HG03571 (cell line): ENCODE measurements around the gene NT5C2.
"Not testable (repeated sequence)": the region's sequence is repeated elsewhere in the genome, so short reads cannot be mapped to it uniquely, and the experiment has no call there.

Experiments used
- ATAC-seq: cut with Tn5 transposase; IDR thresholded peaks from one replicate; pipeline ENCODE4 v1.9.1; 2021; ENCODE audit not compliant: unreplicated experiment

The NT5C2 gene

DNA sequence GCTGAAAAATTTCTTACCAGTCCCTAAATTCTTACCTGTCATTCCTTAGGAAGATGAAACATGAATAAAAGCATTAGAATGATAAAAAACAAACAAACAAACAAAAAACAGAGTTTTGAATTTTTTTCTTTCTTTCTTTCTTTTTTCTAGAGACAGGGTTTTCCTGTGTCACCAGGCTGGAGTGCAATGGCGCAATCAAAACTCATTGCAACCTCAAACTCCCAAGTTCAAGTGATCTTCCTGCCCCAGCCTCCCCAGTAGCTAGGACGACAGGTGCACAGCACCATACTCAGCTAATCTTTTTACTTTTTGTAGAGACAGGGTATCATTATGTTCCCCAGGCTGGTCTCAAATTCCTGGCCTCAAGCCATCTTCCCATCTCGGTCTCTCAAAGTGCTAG lies 26.5 kb downstream of the NT5C2 start:
- ATAC-seq = no peak

- not testable (repeated sequence) for ATAC-seq
Measured at GRCh38 chr10:103163766-103164403, 29.2 kb downstream of the NT5C2 start.

DNA sequence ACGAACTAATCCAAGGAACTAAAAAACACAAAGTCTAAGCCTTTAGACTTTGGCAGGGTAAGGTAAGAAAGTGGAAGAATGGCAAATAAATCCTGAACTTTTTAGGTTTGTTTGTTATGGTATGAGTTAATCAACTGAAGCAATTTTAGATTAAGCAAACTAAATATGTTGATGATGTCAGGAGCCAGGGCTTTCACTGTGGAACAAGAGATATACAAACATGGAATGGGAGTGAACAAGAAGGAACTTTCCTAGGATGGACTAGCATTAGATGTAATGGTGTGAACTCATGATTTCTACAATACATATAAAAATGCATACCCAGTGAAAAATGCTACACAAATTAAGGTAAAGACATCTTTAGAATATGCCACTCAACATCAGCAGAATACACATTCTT lies 35.8 kb downstream of the NT5C2 start:
- ATAC-seq = no peak

DNA sequence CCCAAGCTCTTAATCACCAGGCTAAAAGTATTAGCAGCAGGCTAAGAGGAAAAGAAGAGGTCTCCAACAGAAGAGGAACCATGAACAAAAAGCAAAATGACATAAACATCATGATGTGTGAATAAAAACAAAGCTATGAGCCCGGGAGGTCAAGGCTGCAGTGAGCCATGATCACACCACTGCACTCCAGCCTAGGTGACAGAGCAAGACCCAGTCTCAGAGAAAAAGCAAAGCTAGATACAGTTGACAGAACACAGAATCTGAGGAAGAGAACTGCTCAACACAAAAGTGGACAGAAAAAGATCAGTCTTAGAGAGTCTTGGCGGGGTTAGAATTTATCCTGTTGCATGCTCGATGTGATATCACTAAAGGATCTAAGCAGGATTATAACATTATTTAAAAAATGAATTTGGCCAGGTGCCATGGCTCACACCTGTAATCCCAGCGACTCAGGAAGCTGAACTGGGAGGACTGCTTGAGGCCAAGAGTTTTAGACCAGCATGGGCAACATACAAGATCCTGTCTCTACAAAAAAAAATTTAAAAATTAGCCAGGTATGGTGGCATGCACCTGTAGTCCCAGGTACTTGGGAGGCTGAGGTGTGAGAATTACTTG lies 37.5 kb downstream of the NT5C2 start:
- ATAC-seq = no peak

DNA sequence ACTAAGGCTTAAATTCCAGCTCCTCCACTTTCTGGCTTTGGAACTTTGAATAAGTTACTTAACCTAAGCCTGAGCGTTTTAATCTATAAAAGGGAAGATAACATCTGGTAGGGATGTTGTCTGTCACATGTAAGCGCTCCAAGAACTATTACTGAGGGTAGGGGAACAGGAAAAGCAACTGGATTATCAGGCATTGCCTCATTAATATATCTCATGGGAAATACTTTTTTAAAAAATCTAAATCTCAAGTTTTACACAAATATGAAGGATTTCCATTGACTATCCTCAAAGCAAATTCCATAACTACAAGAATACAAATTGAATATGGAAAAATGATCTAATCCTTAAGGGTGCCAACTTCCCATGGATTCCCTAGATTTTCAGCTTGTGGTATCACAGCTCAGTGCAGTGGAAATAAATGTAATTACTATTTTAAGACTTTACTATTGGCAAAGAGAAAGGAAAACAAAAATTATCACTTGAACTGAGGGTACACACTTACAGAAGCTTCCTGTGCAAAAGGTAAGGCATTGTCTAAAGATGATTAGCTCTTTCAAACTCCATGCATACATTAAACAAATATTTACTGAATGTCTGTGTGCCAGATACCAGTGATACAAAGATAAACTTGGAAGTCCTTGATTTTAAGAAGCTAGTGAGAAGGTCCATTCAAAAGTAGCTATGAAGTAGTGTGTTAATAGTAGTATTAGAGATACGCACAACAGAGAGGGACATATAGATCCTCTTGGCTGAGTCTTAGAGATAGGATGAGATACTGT lies 38.4 kb downstream of the NT5C2 start:
- ATAC-seq = no peak

- no peak for ATAC-seq
Measured at GRCh38 chr10:103153302-103154197, 39.5 kb downstream of the NT5C2 start.

DNA sequence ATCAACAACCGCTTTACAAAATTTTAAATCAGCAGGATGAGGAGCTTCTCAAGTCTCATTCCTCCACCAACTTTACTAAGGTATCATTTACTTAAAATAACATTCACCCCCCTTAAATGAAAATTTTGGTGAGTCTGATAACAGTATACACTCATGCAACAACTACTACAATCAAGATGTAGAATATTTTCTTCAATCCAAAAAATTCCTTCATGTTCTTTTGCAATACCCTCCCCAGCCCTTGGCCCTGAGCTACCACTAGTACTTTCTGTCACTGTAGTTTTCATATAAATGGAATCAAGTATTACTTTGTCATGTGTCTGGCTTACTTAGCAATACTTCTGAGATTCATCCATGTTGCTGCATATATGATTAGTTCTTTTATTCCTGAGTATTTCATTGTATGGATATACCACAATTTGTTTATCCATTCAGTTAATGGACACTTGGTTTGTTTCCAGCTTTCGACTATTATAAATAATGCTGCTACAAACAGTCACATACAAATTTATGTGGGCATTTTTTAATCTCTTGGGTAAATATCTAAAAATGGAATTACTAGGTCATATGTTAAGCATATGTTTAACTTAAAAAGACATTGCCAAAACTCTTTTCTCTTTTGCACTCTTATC lies 43.0 kb downstream of the NT5C2 start:
- ATAC-seq = no peak

DNA sequence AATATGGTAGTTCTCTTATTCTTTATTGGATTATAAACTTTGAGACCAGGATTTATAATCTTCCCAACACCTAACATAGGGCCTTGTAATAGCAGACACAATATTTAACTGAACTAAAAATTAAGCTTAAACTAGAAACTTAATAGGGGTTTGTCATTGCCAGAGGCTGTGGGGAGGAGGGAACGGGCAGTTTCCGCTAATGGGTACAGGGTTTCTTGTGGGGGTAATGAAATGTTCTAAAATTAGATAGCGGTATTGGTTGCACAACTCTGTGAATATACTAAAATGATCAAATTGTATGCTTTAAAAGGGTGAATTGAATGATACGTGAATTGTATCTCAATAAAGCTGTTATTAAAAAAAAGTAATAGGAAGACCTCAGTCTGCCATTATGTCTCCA lies 45.4 kb downstream of the NT5C2 start:
- ATAC-seq = no peak

DNA sequence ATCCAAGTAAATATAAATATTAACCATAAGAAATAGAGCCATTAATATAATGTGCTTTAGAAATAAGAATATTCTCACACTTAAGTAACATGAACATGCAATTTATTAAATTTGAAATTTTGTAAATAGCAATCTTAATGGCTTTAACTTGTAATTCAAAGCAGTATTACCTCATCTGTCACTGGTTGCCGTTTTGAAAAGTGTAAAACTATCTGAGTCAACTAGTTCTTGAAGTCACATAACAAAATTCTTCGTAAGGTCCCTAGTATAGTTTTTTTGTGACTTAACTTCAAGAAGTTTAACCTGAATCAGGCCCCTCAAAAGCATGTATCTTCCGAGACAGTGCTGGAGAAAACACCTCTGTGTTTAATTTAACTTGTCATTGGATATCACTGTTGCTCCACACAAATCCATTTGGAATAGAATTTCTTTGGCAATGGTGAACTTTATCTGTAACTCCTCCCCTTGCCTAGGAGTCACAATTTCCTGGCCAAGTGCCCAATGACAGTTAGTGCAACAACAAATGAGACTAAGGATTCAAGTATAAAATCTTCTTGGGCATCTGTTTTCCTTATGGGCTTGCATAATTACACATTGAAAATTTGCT lies 47.1 kb downstream of the NT5C2 start:
- no peak for ATAC-seq

- ATAC-seq = no peak
Measured at GRCh38 chr10:103145046-103145445, 48.0 kb downstream of the NT5C2 start.

GRCh38 chr10:103144041-103144440 lies 49.0 kb downstream of the NT5C2 start:
- no peak for ATAC-seq

GRCh38 chr10:103143641-103144040 lies 49.4 kb downstream of the NT5C2 start:
- ATAC-seq = not testable (repeated sequence)

- no peak for ATAC-seq
Measured at GRCh38 chr10:103141950-103142349, 51.1 kb downstream of the NT5C2 start.

DNA sequence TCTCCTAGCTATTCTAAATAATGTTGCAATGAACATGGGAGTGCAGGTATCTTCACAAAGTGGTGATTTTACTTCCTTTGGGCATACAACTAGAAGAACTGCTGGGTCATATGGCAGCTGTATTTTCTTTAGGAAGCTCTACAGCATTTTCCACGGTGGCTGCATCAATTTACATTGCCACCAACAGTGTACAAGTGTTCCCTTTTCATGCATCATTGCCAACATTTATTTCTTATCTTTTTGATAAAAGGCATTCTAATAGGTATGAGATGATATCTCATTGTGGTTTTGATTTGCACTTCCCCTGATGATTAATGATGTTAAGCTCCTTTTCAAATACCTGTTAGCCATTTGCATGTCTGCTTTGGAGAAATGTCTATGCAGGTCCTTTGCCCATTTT lies 52.6 kb downstream of the NT5C2 start:
- no peak for ATAC-seq

DNA sequence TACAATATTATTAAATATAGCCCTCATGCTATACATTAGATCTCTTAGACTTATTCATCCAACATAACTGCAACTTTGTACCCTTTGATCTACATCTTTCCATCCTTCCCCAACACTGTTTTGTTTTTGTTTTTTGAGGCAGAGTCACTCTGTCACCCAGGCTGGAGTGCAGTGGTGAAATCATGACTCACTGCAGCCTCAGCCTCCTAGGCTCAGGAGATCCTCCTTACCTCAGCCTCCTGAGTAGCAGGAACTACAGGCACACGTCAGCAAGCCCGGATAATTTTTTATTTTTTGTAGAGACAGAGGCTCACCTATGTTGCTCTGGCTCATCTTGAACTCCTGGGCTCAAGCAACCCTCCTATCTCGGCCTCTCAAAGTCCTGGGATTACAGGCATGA lies 53.3 kb downstream of the NT5C2 start:
- no peak for ATAC-seq

DNA sequence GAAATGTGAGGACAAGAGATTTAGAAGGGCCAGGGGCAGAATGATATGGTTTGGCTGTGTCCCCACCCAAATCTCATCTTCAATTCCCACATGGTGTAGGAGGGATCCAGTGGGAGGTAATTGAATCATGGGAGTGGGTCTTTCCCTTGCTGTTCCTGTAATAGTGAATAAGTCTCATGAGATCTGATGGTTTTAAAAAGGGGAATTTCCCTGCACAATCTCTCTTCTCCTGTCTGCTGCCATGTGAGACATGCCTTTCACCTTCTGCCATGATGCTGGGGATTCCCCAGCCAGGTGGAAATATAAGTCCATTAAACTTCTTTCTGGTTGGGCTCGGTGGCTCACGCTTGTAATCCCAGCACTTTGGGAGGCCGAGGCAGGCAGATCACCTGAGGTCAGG lies 57.9 kb downstream of the NT5C2 start:
- not testable (repeated sequence) for ATAC-seq

GRCh38 chr10:103130910-103131309 lies 62.2 kb downstream of the NT5C2 start:
- ATAC-seq = no peak

DNA sequence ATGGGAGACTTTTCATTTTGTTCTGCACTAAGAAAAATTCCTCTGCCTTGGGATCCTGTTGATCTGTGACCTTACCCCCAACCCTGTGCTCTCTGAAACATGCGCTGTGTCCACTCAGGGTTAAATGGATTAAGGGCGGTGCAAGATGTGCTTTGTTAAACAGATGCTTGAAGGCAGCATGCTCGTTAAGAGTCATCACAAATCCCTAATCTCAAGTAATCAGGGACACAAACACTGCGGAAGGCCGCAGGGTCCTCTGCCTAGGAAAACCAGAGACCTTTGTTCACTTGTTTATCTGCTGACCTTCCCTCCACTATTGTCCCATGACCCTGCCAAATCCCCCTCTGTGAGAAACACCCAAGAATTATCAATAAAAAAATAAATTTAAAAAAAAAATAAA lies 62.9 kb downstream of the NT5C2 start:
- ATAC-seq = not testable (repeated sequence)

DNA sequence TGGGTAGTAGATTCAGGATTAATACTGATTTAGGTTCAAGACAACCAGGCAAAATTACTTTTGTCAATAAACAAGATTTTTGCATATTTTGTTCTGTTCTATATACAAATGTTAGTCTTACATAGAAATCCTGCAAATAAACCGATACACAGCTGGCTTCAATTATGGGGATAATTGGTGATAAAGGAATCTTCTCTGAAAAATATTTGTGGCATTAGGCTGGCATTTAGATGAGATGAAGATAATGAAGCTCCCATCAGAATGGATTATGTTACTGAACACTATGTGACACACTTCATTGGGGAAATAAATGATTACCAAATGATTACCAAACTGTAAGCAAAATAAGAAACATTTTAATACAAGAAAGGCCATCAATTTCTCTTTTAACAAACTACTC lies 65.8 kb downstream of the NT5C2 start:
- ATAC-seq = no peak
